Liver (tissue), 3 donors: ENCODE results near the gene DNAJB13.

Experiments used
- FOXA1 ChIP-seq: IDR thresholded peaks from 2 replicates; pipeline ENCODE4 v1.6.1; 2016; ENCODE audit warnings: antibody characterized with exemption
- JUND ChIP-seq, 2 donors: IDR thresholded peaks; 2 replicates each; pipeline ENCODE4 v1.6.1; 2016; ENCODE audit warnings: antibody characterized with exemption in 2 of 2
- RXRA ChIP-seq, 2 donors: IDR thresholded peaks; 2 replicates each; pipeline ENCODE4 v1.6.1; 2017 to 2018; ENCODE audit warnings: antibody characterized with exemption in 2 of 2, mild to moderate bottlenecking in 1 of 2
- SP1 ChIP-seq: IDR thresholded peaks from 2 replicates; pipeline ENCODE4 v1.6.1; 2018; ENCODE audit warnings: antibody characterized with exemption, mild to moderate bottlenecking
- TAF1 ChIP-seq: conservative IDR thresholded peaks from 2 replicates; pipeline ENCODE4 v1.6.1; 2016; ENCODE audit warnings: antibody characterized with exemption, mild to moderate bottlenecking
- TF ChIP-seq, protein P1 (sequence below): fragments of 150-350 bp; IDR thresholded peaks from 2 replicates; pipeline ENCODE4 v1.5.1; 2017; ENCODE audit warnings: improper control_type of control experiment, low read depth, low read length; ENCODE audit not compliant: missing input control
- TF ChIP-seq, protein P2 (sequence below): IDR thresholded peaks from 2 replicates; pipeline ENCODE4 v1.6.1; 2016; ENCODE audit warnings: antibody characterized with exemption, mild to moderate bottlenecking
- TF ChIP-seq, protein P3 (sequence below): IDR thresholded peaks from 2 replicates; pipeline ENCODE4 v1.6.1; 2016; ENCODE audit warnings: antibody characterized with exemption
- donor health status: healthy.
- donor health status: healthy.

DNA sequence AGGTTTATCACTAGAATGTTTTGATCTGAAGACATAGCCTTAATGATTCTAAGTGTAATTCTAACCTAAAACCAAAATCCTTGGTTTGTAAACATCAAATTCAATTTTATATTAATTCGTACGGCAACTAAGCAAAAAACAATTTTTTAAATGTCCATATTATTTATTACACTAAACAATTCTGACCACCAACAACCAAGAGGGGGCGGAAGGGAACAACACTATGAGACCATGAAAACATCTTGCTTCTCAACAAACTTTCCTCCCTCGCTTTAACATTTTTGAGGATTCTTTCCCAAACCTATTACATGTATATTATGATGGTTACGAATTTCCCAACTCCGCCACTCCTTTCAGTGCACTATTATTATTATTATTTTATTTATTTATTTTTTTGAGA is 38.3 kb downstream of the DNAJB13 start:
- TF ChIP-seq FOXA1 (no peak), TAF1 (no peak), SP1 (no peak), JUND (IDR thresholded peaks at IDR 0.05) (no peak), RXRA (IDR thresholded peaks at IDR 0.05) (no peak)
- TF ChIP-seq, protein P1, sequence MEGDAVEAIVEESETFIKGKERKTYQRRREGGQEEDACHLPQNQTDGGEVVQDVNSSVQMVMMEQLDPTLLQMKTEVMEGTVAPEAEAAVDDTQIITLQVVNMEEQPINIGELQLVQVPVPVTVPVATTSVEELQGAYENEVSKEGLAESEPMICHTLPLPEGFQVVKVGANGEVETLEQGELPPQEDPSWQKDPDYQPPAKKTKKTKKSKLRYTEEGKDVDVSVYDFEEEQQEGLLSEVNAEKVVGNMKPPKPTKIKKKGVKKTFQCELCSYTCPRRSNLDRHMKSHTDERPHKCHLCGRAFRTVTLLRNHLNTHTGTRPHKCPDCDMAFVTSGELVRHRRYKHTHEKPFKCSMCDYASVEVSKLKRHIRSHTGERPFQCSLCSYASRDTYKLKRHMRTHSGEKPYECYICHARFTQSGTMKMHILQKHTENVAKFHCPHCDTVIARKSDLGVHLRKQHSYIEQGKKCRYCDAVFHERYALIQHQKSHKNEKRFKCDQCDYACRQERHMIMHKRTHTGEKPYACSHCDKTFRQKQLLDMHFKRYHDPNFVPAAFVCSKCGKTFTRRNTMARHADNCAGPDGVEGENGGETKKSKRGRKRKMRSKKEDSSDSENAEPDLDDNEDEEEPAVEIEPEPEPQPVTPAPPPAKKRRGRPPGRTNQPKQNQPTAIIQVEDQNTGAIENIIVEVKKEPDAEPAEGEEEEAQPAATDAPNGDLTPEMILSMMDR, result no peak
- TF ChIP-seq, protein P2, sequence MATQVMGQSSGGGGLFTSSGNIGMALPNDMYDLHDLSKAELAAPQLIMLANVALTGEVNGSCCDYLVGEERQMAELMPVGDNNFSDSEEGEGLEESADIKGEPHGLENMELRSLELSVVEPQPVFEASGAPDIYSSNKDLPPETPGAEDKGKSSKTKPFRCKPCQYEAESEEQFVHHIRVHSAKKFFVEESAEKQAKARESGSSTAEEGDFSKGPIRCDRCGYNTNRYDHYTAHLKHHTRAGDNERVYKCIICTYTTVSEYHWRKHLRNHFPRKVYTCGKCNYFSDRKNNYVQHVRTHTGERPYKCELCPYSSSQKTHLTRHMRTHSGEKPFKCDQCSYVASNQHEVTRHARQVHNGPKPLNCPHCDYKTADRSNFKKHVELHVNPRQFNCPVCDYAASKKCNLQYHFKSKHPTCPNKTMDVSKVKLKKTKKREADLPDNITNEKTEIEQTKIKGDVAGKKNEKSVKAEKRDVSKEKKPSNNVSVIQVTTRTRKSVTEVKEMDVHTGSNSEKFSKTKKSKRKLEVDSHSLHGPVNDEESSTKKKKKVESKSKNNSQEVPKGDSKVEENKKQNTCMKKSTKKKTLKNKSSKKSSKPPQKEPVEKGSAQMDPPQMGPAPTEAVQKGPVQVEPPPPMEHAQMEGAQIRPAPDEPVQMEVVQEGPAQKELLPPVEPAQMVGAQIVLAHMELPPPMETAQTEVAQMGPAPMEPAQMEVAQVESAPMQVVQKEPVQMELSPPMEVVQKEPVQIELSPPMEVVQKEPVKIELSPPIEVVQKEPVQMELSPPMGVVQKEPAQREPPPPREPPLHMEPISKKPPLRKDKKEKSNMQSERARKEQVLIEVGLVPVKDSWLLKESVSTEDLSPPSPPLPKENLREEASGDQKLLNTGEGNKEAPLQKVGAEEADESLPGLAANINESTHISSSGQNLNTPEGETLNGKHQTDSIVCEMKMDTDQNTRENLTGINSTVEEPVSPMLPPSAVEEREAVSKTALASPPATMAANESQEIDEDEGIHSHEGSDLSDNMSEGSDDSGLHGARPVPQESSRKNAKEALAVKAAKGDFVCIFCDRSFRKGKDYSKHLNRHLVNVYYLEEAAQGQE, result no peak
- TF ChIP-seq, protein P3, sequence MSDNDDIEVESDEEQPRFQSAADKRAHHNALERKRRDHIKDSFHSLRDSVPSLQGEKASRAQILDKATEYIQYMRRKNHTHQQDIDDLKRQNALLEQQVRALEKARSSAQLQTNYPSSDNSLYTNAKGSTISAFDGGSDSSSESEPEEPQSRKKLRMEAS, result no peak
